GM12878 (cell line): Measurements from ENCODE around the gene PPIF.

ENCODE experiments used
- CTCF ChIP-seq, 3 experiments: IDR thresholded peaks in 2 of 3; conservative IDR thresholded peaks in 1 of 3; 2 replicates each; pipeline ENCODE4 v1.5.1; 2011; ENCODE audit warnings: low read depth in 3 of 3, low read length in 3 of 3, mild to moderate bottlenecking in 3 of 3, control low read depth in 2 of 3, moderate library complexity in 2 of 3, inconsistent platforms in 1 of 3, mixed read lengths in 1 of 3; ENCODE audit not compliant: control insufficient read depth in 2 of 3, insufficient read depth in 1 of 3; ENCODE audit errors: extremely low read depth in 1 of 3
- FOS ChIP-seq: IDR thresholded peaks from 3 replicates; pipeline ENCODE4 v1.6.1; 2011; ENCODE audit warnings: borderline replicate concordance; ENCODE audit not compliant: insufficient read length; ENCODE audit errors: extremely low read depth
- MAX ChIP-seq: IDR thresholded peaks from 2 replicates; pipeline ENCODE4 v1.6.1; 2012; ENCODE audit warnings: low read depth, low read length, improper control_type of control experiment
- NFXL1 ChIP-seq: fragments of 450-650 bp; IDR thresholded peaks from 2 replicates; pipeline ENCODE4 v1.6.1; 2017; ENCODE audit warnings: antibody characterized with exemption, mild to moderate bottlenecking, borderline replicate concordance
- NR2C2 ChIP-seq: IDR thresholded peaks from 2 replicates; pipeline ENCODE4 v1.6.1; 2011; ENCODE audit warnings: borderline replicate concordance, low read depth; ENCODE audit not compliant: control insufficient read depth, insufficient read length
- RAD51 ChIP-seq: fragments of 450-650 bp; IDR thresholded peaks from 2 replicates; pipeline ENCODE4 v1.6.1; 2016; ENCODE audit warnings: moderate library complexity, mild to moderate bottlenecking, inconsistent platforms
- USF1 ChIP-seq: IDR thresholded peaks from 2 replicates; pipeline ENCODE4 v1.6.1; 2011; ENCODE audit warnings: borderline replicate concordance, low read depth, mild to moderate bottlenecking, moderate library complexity, mixed read lengths, low read length; ENCODE audit not compliant: insufficient read depth; ENCODE audit errors: extremely low read length
- TF ChIP-seq, protein P1 (sequence below): IDR thresholded peaks from 2 replicates; pipeline ENCODE4 v1.6.1; 2011; ENCODE audit warnings: low read depth, low read length, improper control_type of control experiment, borderline replicate concordance

DNA sequence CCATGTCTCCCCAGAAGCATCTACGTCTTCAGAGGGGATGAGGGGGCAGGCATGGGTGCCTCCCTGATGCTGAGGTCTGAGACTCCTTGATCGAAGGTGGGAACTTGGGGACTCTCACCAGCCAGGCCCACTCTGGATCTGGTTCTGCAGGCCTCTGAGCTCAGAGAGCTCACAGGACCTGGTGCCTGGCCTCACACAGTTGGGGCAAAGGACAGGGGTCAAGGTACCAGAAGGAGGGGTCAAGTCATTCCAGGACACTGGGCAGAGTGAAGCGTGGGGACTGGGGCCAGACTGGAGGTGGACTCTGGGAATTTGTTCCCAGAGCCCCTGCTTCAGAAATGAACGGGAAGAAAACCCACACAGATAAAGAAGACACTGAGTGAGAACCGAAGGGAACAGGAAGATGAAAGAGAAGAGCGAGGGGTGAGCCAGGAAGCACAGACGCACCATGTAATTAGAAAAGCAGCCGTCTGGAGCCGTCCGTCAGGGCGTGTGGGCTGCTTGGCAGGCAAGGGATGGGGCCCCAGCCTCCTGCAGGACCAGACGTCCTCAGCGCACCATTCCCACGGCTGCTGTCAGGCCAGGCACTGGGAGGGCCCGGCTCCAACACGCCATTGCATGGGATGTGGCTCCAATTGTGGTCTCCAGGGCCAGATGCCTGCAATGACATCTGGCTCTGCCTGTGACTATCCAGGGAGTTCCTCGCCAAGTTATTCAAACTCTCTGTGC, 50.5 kb downstream of the PPIF start:
- TF ChIP-seq NFXL1 (no peak), MAX (no peak), FOS (no peak), RAD51 (no peak), NR2C2 (no peak), CTCF (IDR thresholded peaks at IDR 0.05 in 2 of 3, conservative IDR thresholded peaks at IDR 0.05 in 1 of 3; ENCODE audit: control insufficient read depth in 2 of 3, extremely low read depth in 1 of 3, insufficient read depth in 1 of 3, low read depth in 3 of 3, low read length in 3 of 3) (no peak), USF1 (no peak)
- TF ChIP-seq, protein P1, sequence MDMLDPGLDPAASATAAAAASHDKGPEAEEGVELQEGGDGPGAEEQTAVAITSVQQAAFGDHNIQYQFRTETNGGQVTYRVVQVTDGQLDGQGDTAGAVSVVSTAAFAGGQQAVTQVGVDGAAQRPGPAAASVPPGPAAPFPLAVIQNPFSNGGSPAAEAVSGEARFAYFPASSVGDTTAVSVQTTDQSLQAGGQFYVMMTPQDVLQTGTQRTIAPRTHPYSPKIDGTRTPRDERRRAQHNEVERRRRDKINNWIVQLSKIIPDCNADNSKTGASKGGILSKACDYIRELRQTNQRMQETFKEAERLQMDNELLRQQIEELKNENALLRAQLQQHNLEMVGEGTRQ, result no peak
